Esophagus muscularis mucosa (tissue), 4 donors: ENCODE results near the gene USF2. TPM values are rescaled to one million over a fixed set of nuclear protein-coding genes. Genes with fewer than 3 reads are reported as not detected.
A peak's percentile ranks its signal among the peaks of the same experiment; 100 is the strongest.

ENCODE experiments used
- DNase-seq: peaks from one replicate; pipeline ENCODE4 v3.0.0-alpha.2; 2017; ENCODE audit errors: extremely low spot score
- H3K27ac ChIP-seq, 4 donors: fragments of 200-600 bp; sonication (generic); replicated peaks in 1 of 4; 1 replicate in 3 of 4; 2 replicates in 1 of 4; pipeline ENCODE4 v1.5.1; 2016 to 2019; ENCODE audit warnings: mild to moderate bottlenecking in 1 of 4
- H3K27me3 ChIP-seq, 4 donors: fragments of 200-600 bp; sonication (generic); one replicate each; pipeline versions ENCODE4 v1.5.1 to v1.6.0; 2016 to 2019
- H3K36me3 ChIP-seq, 4 donors: fragments of 200-600 bp; sonication (generic); one replicate each; pipeline ENCODE4 v1.5.1; 2016 to 2019
- H3K4me1 ChIP-seq, 4 donors: fragments of 200-600 bp; sonication (generic); one replicate each; pipeline ENCODE4 v1.5.1; 2016 to 2019
- H3K4me3 ChIP-seq, 4 donors: fragments of 200-600 bp; sonication (generic); 1 replicate in 2 of 4; 2 replicates in 2 of 4; pipeline ENCODE4 v1.5.1; 2016 to 2019; ENCODE audit warnings: mild to moderate bottlenecking in 4 of 4, moderate library complexity in 1 of 4
- H3K9me3 ChIP-seq, 4 donors: fragments of 200-600 bp; sonication (generic); 1 replicate in 3 of 4; 2 replicates in 1 of 4; pipeline ENCODE4 v1.5.1; 2016 to 2019
- EP300 ChIP-seq: sonication (generic); formaldehyde crosslinking; IDR thresholded peaks from one replicate; pipeline ENCODE4 v1.6.1; 2017; ENCODE audit warnings: antibody characterized with exemption
- POLR2A ChIP-seq: fragments of 450-650 bp; IDR thresholded peaks from one replicate; pipeline ENCODE4 v1.6.1; 2017; ENCODE audit warnings: antibody characterized with exemption, moderate library complexity, mild to moderate bottlenecking, low read depth
- POLR2AphosphoS5 ChIP-seq, 2 donors: sonication (generic); formaldehyde crosslinking; IDR thresholded peaks; one replicate each; pipeline ENCODE4 v1.6.1; 2017; ENCODE audit warnings: antibody characterized with exemption in 2 of 2
- WGBS: methylation state at CpG from one replicate; pipeline ENCODE4 v1.1.5; 2018; 5-methylcytosine and 5-hydroxymethylcytosine counted together
- intact Hi-C: fragments of 100-400 bp; cut with DNase I; formaldehyde crosslinking; loops from one replicate; pipeline ENCODE4 v1.15.1; 2023
- total RNA-seq, 4 donors: library from RNA; depleted of rRNA; stranded (reverse); fragments of >200 nt; gene quantifications; one replicate each; pipeline versions ENCODE4 v1.1.0 to v1.2.1, GENCODE V29; 2016
- TF ChIP-seq, protein P1 (sequence below), 3 experiments: fragments of 200-600 bp in 2 of 3; fragments of 450-650 bp in 1 of 3; sonication (generic) in 2 of 3; IDR thresholded peaks; one replicate each; pipeline ENCODE4 v1.5.1; 2017 to 2019; ENCODE audit warnings: antibody characterized with exemption in 3 of 3, mild to moderate bottlenecking in 2 of 3, moderate library complexity in 1 of 3

Gene USF2
- total RNA-seq, 4 donors from 2014 or later, result 111 to 122 (median 116) TPM

DNA sequence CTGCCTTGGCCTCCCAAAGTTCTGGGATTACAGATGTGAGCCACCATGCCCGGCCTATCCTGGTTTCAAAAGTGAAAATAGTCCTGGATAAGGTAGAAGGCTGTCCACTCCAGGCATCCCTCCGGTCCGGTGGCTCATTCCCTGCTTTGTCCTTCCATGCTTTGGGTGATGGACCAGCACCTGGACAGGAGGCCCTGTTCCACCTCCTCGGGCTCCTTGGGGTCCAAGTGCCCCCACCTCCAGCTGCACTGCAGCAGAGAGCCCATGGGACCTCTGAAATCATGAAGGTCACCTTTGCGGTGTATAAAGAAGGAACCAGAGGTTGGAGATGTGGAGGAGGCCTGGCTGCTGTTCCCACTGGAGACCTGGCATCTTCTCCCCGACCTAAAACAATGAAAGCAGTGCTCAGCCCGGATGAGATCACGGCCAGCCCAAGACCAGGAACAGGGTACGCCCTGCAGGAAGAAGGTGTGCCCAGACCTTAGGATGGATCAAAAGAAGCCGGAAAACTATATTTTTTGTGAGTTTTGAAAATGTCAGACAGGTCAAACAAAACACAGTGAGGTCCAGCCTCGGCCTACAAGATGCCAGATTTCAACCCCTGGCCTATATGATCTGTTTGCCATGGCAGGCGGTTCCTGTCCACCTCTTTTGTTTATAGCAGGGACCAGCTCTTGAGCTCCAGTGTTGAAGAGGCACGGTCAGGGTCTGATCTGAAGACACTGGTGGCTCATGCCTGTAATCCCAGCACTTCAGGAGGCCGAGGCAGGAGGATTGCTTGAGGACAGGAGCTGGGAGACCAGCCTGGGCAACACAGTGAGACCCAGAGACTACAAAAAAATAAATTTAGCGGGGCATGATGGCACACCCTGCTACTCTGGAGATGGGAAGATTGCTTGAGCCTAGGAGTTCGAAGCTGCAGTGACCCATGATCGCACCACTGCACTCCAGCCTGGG is 14.1 kb upstream of the USF2 start:
- Histone ChIP-seq H3K4me1 (peaks cover 0 to 7% (median 6%) of the 10 kb centered on the region in 4 donors), H3K36me3 (no peaks in the 10 kb centered on the region), H3K27ac (peak overlapping the region in 2 of 4 donors; percentile 25 to 48), H3K4me3 (no peak overlapping the region), H3K27me3 (peaks cover 0 to 68% (median under 1%) of the 10 kb centered on the region in 4 donors), H3K9me3 (no peaks in the 10 kb centered on the region)
- DNase-seq, result peak; percentile 75
- TF ChIP-seq POLR2A, result no peak
- peak in 1 of 2 donors; percentile 40 for TF ChIP-seq POLR2AphosphoS5 (IDR thresholded peaks at IDR 0.05)
- no peak for TF ChIP-seq EP300
- WGBS, result 90% methylated on average over 17 of the region's 17 CpGs
- intact Hi-C loops, result no loop called here

- 39% methylated on average over 2 of the region's 2 CpGs for WGBS
- TF ChIP-seq POLR2A (no peak), EP300 (no peak), POLR2AphosphoS5 (IDR thresholded peaks at IDR 0.05) (no peak)
- TF ChIP-seq, protein P1, sequence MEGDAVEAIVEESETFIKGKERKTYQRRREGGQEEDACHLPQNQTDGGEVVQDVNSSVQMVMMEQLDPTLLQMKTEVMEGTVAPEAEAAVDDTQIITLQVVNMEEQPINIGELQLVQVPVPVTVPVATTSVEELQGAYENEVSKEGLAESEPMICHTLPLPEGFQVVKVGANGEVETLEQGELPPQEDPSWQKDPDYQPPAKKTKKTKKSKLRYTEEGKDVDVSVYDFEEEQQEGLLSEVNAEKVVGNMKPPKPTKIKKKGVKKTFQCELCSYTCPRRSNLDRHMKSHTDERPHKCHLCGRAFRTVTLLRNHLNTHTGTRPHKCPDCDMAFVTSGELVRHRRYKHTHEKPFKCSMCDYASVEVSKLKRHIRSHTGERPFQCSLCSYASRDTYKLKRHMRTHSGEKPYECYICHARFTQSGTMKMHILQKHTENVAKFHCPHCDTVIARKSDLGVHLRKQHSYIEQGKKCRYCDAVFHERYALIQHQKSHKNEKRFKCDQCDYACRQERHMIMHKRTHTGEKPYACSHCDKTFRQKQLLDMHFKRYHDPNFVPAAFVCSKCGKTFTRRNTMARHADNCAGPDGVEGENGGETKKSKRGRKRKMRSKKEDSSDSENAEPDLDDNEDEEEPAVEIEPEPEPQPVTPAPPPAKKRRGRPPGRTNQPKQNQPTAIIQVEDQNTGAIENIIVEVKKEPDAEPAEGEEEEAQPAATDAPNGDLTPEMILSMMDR (IDR thresholded peaks at IDR 0.05), result no peak
- Histone ChIP-seq H3K27me3 (peaks cover 0 to 49% (median 0%) of the 10 kb centered on the region in 4 donors), H3K4me1 (peaks cover 0 to 7% (median 5%) of the 10 kb centered on the region in 4 donors), H3K27ac (no peak overlapping the region), H3K36me3 (no peaks in the 10 kb centered on the region), H3K4me3 (no peak overlapping the region), H3K9me3 (no peaks in the 10 kb centered on the region)
- intact Hi-C loops, result no loop called here
- no peak for DNase-seq
Observed at GRCh38 chr19:35256566-35256965, 12.2 kb upstream of the USF2 start.

DNA sequence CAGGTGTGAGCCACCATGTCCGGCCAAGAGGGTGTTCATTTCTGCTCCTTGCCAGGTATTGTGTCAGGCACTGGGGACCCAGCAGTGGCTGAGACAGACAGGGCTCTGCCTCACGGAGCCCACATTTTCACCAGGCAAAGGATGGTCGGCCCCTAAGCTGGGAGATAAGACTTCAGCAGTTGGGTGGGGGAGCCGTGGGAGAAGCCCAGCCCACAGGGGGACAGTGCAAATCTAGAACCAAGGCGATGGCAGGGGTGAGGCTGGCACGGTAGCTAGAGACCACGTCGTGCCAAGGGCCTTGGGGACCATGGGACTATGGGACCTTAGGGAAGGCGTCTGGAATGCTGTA is 11.7 kb upstream of the USF2 start:
- Histone ChIP-seq H3K36me3 (no peaks in the 10 kb centered on the region), H3K9me3 (no peaks in the 10 kb centered on the region), H3K4me1 (peaks cover 0 to 8% (median 7%) of the 10 kb centered on the region in 4 donors), H3K27me3 (peaks cover 0 to 49% (median 0%) of the 10 kb centered on the region in 4 donors), H3K4me3 (no peak overlapping the region), H3K27ac (no peak overlapping the region)
- 81% methylated on average over 8 of the region's 9 CpGs for WGBS
- TF ChIP-seq POLR2AphosphoS5 (IDR thresholded peaks at IDR 0.05) (no peak), EP300 (no peak), POLR2A (no peak)
- TF ChIP-seq, protein P1 (IDR thresholded peaks at IDR 0.05), result no peak
- no peak for DNase-seq
- intact Hi-C loops, result no loop called here

- Histone ChIP-seq H3K4me1 (peaks cover 10 to 27% (median 15%) of the 10 kb centered on the region in 4 donors), H3K27ac (no peak overlapping the region), H3K36me3 (no peaks in the 10 kb centered on the region), H3K9me3 (no peaks in the 10 kb centered on the region), H3K4me3 (no peak overlapping the region), H3K27me3 (peaks cover 0 to 14% (median 0%) of the 10 kb centered on the region in 4 donors)
- intact Hi-C loops, result no loop called here
- TF ChIP-seq, protein P1 (IDR thresholded peaks at IDR 0.05), result no peak
- TF ChIP-seq POLR2A, result no peak
- TF ChIP-seq POLR2AphosphoS5 (IDR thresholded peaks at IDR 0.05), result no peak
- 90% methylated on average over 7 of the region's 10 CpGs for WGBS
- DNase-seq, result no peak
Observed at GRCh38 chr19:35260694-35261304, 8.0 kb upstream of the USF2 start.
